WTC11 (cell line): Measurements from ENCODE around the gene STAM2. TPM values are rescaled to one million over a fixed set of nuclear protein-coding genes. Genes with fewer than 3 reads are reported as not detected.

Source experiments
- ATAC-seq: fragments of 200-7000 bp; cut with Tn5 transposase; 2 replicates; pipeline ENCODE4 v1.10.0; 2021; ENCODE audit warnings: mild to moderate bottlenecking, moderate library complexity
- CTCF ChIA-PET: fragments of 300-600 bp; sonication (Branson Sonifier 250); formaldehyde crosslinking; loops from one replicate; lab custom pipeline; 2021; ENCODE audit warnings: antibody characterized with exemption; lab: Charles Lee
- POLR2A ChIA-PET: fragments of 350-600 bp; sonication (Branson Sonifier 250); formaldehyde crosslinking; loops from one replicate; lab custom pipeline; 2021; ENCODE audit warnings: antibody characterized with exemption; lab: Charles Lee
- DNase-seq: peaks from one replicate; pipeline ENCODE4 v3.0.0; 2021; ENCODE audit warnings: low spot score
- H3K27ac Mint-ChIP-seq: 2 replicates; pipeline ENCODE4 v1.8.0; 2021; ENCODE audit warnings: mixed read lengths
- H3K27me3 Mint-ChIP-seq: 2 replicates; pipeline ENCODE4 v1.8.0; 2021; ENCODE audit warnings: low read depth, mild to moderate bottlenecking, moderate library complexity, mixed read lengths
- H3K36me3 Mint-ChIP-seq: 2 replicates; pipeline ENCODE4 v1.8.0; 2021; ENCODE audit warnings: mixed read lengths
- H3K4me1 Mint-ChIP-seq: 2 replicates; pipeline ENCODE4 v1.8.0; 2022; ENCODE audit warnings: mixed read lengths
- H3K4me3 Mint-ChIP-seq: 2 replicates; pipeline ENCODE4 v1.8.0; 2021; ENCODE audit warnings: mild to moderate bottlenecking, moderate library complexity, mixed read lengths
- H3K9me3 Mint-ChIP-seq: 2 replicates; pipeline ENCODE4 v1.8.0; 2021; ENCODE audit warnings: mixed read lengths
- E2F1 ChIP-seq: sonication (generic); formaldehyde crosslinking; IDR thresholded peaks from 2 replicates; pipeline ENCODE4 v1.8.0; 2022; ENCODE audit warnings: mild to moderate bottlenecking, missing genetic modification reagents
- E2F5 ChIP-seq: sonication (generic); formaldehyde crosslinking; IDR thresholded peaks from 2 replicates; pipeline ENCODE4 v1.8.1; 2022; ENCODE audit warnings: mild to moderate bottlenecking, moderate library complexity, missing genetic modification reagents
- EMX1 ChIP-seq: fragments of 250-450 bp; sonication (Bioruptor Pico); IDR thresholded peaks from 2 replicates; pipeline ENCODE4 v1.8.0; 2021; ENCODE audit warnings: mild to moderate bottlenecking
- FOXP1 ChIP-seq: sonication (generic); formaldehyde crosslinking; IDR thresholded peaks from 2 replicates; pipeline ENCODE4 v1.8.0; 2022; ENCODE audit warnings: missing genetic modification reagents, mild to moderate bottlenecking, moderate library complexity, borderline replicate concordance
- NFE2L1 ChIP-seq: sonication (generic); formaldehyde crosslinking; IDR thresholded peaks from 2 replicates; pipeline ENCODE4 v1.8.1; 2023; ENCODE audit warnings: missing genetic modification reagents
- PRDM15 ChIP-seq: sonication (generic); formaldehyde crosslinking; IDR thresholded peaks from 2 replicates; pipeline ENCODE4 v1.8.0; 2022; ENCODE audit warnings: missing genetic modification reagents
- PRRX2 ChIP-seq: fragments of 250-450 bp; sonication (Bioruptor Pico); IDR thresholded peaks from 2 replicates; pipeline ENCODE4 v1.8.0; 2021; ENCODE audit warnings: mild to moderate bottlenecking
- SMAD3 ChIP-seq: sonication (generic); formaldehyde crosslinking; IDR thresholded peaks from 2 replicates; pipeline ENCODE4 v1.8.0; 2022; ENCODE audit warnings: missing genetic modification reagents, mild to moderate bottlenecking, borderline replicate concordance
- ZBTB21 ChIP-seq: sonication (generic); formaldehyde crosslinking; IDR thresholded peaks from 2 replicates; pipeline ENCODE4 v1.8.1; 2023; ENCODE audit warnings: mild to moderate bottlenecking, missing genetic modification reagents, borderline replicate concordance
- ZMAT4 ChIP-seq: fragments of 250-450 bp; sonication (Bioruptor Pico); IDR thresholded peaks from 2 replicates; pipeline ENCODE4 v1.9.0; 2021; ENCODE audit warnings: mild to moderate bottlenecking
- ZNF138 ChIP-seq: sonication (generic); formaldehyde crosslinking; conservative IDR thresholded peaks from 2 replicates; pipeline ENCODE4 v1.8.1; 2022; ENCODE audit warnings: mild to moderate bottlenecking, moderate library complexity, missing genetic modification reagents
- ZNF396 ChIP-seq: fragments of 250-450 bp; sonication (Bioruptor Pico); IDR thresholded peaks from 2 replicates; pipeline ENCODE4 v1.8.0; 2021; ENCODE audit warnings: mild to moderate bottlenecking, moderate library complexity, borderline replicate concordance
- ZNF423 ChIP-seq: fragments of 250-450 bp; sonication (Bioruptor Pico); IDR thresholded peaks from 2 replicates; pipeline ENCODE4 v2.1.2; 2022; ENCODE audit warnings: mild to moderate bottlenecking, moderate library complexity
- total RNA-seq: library from RNA; stranded (reverse); gene quantifications from 3 replicates; pipeline ENCODE4 v1.2.3, GENCODE V29; 2021
- TF ChIP-seq, protein P1 (sequence below): fragments of 250-450 bp; sonication (Bioruptor Pico); IDR thresholded peaks from 2 replicates; pipeline ENCODE4 v1.8.0; 2021; ENCODE audit warnings: mild to moderate bottlenecking
- TF ChIP-seq, protein P2 (sequence below): sonication (generic); formaldehyde crosslinking; conservative IDR thresholded peaks from 2 replicates; pipeline ENCODE4 v1.8.1; 2022; ENCODE audit warnings: mild to moderate bottlenecking, missing genetic modification reagents
- TF ChIP-seq, protein P3 (sequence below): sonication (generic); formaldehyde crosslinking; IDR thresholded peaks from 2 replicates; pipeline ENCODE4 v1.8.1; 2023; ENCODE audit warnings: mild to moderate bottlenecking, missing genetic modification reagents
- TF ChIP-seq, protein P4 (sequence below): sonication (generic); formaldehyde crosslinking; IDR thresholded peaks from 2 replicates; pipeline ENCODE4 v1.8.1; 2022; ENCODE audit warnings: mild to moderate bottlenecking, missing genetic modification reagents, moderate library complexity, borderline replicate concordance

STAM2 gene
- total RNA-seq, 1 experiment from 2014 or later: 9.0 TPM

- no peak for TF ChIP-seq PRDM15 (CRISPR knock-in tag)
These were observed 20.4 kb downstream of the STAM2 start (continued) for GRCh38 chr2:152155209-152155608.

DNA sequence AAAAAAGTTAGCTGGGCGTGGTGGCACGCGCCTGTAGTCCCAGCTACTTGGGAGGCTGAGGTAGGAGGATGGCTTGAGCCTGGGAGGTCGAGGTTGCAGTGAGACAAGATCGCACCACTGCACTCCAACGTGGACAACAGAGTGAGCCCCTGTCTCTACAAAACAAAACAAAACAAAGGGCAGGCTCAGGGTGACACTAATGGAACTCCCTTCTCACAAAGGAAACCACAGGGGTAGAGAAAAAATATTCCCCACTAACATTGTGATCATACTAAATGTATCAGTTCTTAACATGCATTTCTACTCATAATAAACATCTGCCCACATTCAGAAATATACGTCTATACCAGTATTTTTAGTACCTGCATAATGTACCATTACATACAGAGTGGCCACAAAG, 21.1 kb downstream of the STAM2 start:
- Mint-ChIP-seq H3K4me1 (peaks cover 6% of the 10 kb centered on the region), H3K36me3 (peaks cover 19% of the 10 kb centered on the region), H3K4me3 (no peak overlapping the region), H3K27me3 (no peaks in the 10 kb centered on the region; the same call in 1 of the 2 replicates), H3K9me3 (peaks cover 29% of the 10 kb centered on the region), H3K27ac (no peak overlapping the region)
- ChIA-PET CTCF (interaction anchor here (1.0 kb wide), 1 partner anchor 118 kb away, joined by 5 read pairs; no protein-coding TSS in a partner anchor), POLR2A (no interaction called here)
- no peak for ATAC-seq
- no peak for TF ChIP-seq E2F1 (CRISPR knock-in tag)
- no peak for TF ChIP-seq ZMAT4
- TF ChIP-seq PRRX2 (CRISPR knock-in tag): no peak
- TF ChIP-seq NFE2L1: no peak
- TF ChIP-seq E2F5: no peak
- no peak for TF ChIP-seq SMAD3 (CRISPR knock-in tag)
- TF ChIP-seq EMX1 (CRISPR knock-in tag): no peak
- no peak for DNase-seq

GRCh38 chr2:152134488-152135280, 40.9 kb downstream of the STAM2 start:
- no peak for TF ChIP-seq ZNF138
- no peak for TF ChIP-seq PRRX2 (CRISPR knock-in tag)
- no peak for TF ChIP-seq FOXP1 (CRISPR knock-in tag)
- peak; percentile 71 for ATAC-seq
- no peaks in the 10 kb centered on the region for H3K27me3 Mint-ChIP-seq
- peaks cover 2% of the 10 kb centered on the region; the same call in 1 of the 2 replicates for H3K36me3 Mint-ChIP-seq
- H3K4me1 Mint-ChIP-seq: peaks cover 12% of the 10 kb centered on the region
- no peak for DNase-seq
- no peak overlapping the region for H3K4me3 Mint-ChIP-seq
- POLR2A ChIA-PET: no interaction called here
- H3K9me3 Mint-ChIP-seq: no peaks in the 10 kb centered on the region
- CTCF ChIA-PET: interaction anchor here (1.1 to 1.7 kb wide), 2 partner anchors 98 to 109 kb away, joined by 3 to 4 read pairs; no protein-coding TSS in a partner anchor
- no peak overlapping the region; the same call in 1 of the 2 replicates for H3K27ac Mint-ChIP-seq

- ChIA-PET CTCF (no interaction called here), POLR2A (no interaction called here)
- ATAC-seq (no peak), DNase-seq (no peak)
- Mint-ChIP-seq H3K9me3 (0 out of 2 replicates have a peak, but pooled peaks cover under 1% of the 10 kb centered on the region), H3K27ac (no peak overlapping the region), H3K27me3 (no peaks in the 10 kb centered on the region), H3K4me3 (no peak overlapping the region), H3K4me1 (peaks cover 12% of the 10 kb centered on the region), H3K36me3 (peaks cover 5% of the 10 kb centered on the region; the same call in 1 of the 2 replicates)
- TF ChIP-seq ZNF423 (CRISPR knock-in tag) (no peak), ZNF396 (no peak), ZBTB21 (CRISPR knock-in tag) (no peak), SMAD3 (CRISPR knock-in tag) (no peak)
- TF ChIP-seq, protein P1, sequence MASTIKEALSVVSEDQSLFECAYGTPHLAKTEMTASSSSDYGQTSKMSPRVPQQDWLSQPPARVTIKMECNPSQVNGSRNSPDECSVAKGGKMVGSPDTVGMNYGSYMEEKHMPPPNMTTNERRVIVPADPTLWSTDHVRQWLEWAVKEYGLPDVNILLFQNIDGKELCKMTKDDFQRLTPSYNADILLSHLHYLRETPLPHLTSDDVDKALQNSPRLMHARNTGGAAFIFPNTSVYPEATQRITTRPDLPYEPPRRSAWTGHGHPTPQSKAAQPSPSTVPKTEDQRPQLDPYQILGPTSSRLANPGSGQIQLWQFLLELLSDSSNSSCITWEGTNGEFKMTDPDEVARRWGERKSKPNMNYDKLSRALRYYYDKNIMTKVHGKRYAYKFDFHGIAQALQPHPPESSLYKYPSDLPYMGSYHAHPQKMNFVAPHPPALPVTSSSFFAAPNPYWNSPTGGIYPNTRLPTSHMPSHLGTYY: no peak
- TF ChIP-seq, protein P2, sequence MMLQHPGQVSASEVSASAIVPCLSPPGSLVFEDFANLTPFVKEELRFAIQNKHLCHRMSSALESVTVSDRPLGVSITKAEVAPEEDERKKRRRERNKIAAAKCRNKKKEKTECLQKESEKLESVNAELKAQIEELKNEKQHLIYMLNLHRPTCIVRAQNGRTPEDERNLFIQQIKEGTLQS (CRISPR knock-in tag): no peak
- TF ChIP-seq, protein P3, sequence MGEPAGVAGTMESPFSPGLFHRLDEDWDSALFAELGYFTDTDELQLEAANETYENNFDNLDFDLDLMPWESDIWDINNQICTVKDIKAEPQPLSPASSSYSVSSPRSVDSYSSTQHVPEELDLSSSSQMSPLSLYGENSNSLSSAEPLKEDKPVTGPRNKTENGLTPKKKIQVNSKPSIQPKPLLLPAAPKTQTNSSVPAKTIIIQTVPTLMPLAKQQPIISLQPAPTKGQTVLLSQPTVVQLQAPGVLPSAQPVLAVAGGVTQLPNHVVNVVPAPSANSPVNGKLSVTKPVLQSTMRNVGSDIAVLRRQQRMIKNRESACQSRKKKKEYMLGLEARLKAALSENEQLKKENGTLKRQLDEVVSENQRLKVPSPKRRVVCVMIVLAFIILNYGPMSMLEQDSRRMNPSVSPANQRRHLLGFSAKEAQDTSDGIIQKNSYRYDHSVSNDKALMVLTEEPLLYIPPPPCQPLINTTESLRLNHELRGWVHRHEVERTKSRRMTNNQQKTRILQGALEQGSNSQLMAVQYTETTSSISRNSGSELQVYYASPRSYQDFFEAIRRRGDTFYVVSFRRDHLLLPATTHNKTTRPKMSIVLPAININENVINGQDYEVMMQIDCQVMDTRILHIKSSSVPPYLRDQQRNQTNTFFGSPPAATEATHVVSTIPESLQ (CRISPR knock-in tag): no peak
- TF ChIP-seq, protein P4, sequence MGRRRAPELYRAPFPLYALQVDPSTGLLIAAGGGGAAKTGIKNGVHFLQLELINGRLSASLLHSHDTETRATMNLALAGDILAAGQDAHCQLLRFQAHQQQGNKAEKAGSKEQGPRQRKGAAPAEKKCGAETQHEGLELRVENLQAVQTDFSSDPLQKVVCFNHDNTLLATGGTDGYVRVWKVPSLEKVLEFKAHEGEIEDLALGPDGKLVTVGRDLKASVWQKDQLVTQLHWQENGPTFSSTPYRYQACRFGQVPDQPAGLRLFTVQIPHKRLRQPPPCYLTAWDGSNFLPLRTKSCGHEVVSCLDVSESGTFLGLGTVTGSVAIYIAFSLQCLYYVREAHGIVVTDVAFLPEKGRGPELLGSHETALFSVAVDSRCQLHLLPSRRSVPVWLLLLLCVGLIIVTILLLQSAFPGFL (CRISPR knock-in tag): no peak
These were observed 43.3 kb downstream of the STAM2 start for GRCh38 chr2:152132306-152132705.
